H1 (cell line): ENCODE measurements around the gene SH3BGRL3. TPM values are rescaled to one million over a fixed set of nuclear protein-coding genes. Genes with fewer than 3 reads are reported as not detected.
A peak's percentile ranks its signal among the peaks of the same experiment; 100 is the strongest.

ENCODE experiments used
- CTCF ChIA-PET: fragments of 300-600 bp; sonication (Branson Sonifier 250); formaldehyde crosslinking; loops from one replicate; lab custom pipeline; 2021; ENCODE audit not compliant: partially characterized antibody; lab: Charles Lee
- POLR2A ChIA-PET: fragments of 300-600 bp; sonication (Branson Sonifier 250); formaldehyde crosslinking; loops from one replicate; lab custom pipeline; 2021; ENCODE audit warnings: inconsistent platforms; ENCODE audit not compliant: partially characterized antibody; lab: Charles Lee
- DNase-seq, 2 experiments: peaks; one replicate each; pipeline versions ENCODE4 v3.0.0 to v3.0.0-alpha.2; 2010 to 2022; ENCODE audit warnings: low spot score in 2 of 2, low read depth in 1 of 2, mixed read lengths in 1 of 2
- FAIRE-seq: peaks from 2 replicates; lab custom pipeline; 2011; peaks lifted over from hg19 to GRCh38; lab: Jason Lieb, UNC
- H2AFZ ChIP-seq: 2 replicates; pipeline ENCODE4 v1.8.1; 2012; ENCODE audit warnings: low read length, inconsistent platforms
- H2AK5ac ChIP-seq: 2 replicates; pipeline ENCODE4 v1.6.1; 2013; ENCODE audit warnings: low read depth, low read length
- H2BK120ac ChIP-seq: replicated peaks from 2 replicates; pipeline ENCODE3; 2013; ENCODE audit warnings: low read depth, low read length, inconsistent platforms
- H2BK12ac ChIP-seq: 2 replicates; pipeline ENCODE4 v1.6.1; 2013; ENCODE audit warnings: low read depth, low read length
- H2BK15ac ChIP-seq: 2 replicates; pipeline ENCODE4 v1.6.1; 2013; ENCODE audit warnings: low read length
- H2BK20ac ChIP-seq: 2 replicates; pipeline ENCODE4 v1.6.1; 2013; ENCODE audit warnings: low read length
- H2BK5ac ChIP-seq: 2 replicates; pipeline ENCODE4 v1.6.1; 2013; ENCODE audit warnings: low read depth, low read length
- H3K14ac ChIP-seq: 2 replicates; pipeline ENCODE4 v1.6.1; 2013; ENCODE audit warnings: inconsistent platforms; ENCODE audit not compliant: insufficient read length
- H3K18ac ChIP-seq: 2 replicates; pipeline ENCODE4 v1.6.1; 2013; ENCODE audit warnings: low read length; ENCODE audit errors: extremely low read depth
- H3K23ac ChIP-seq: 2 replicates; pipeline ENCODE4 v1.6.1; 2013; ENCODE audit warnings: inconsistent platforms; ENCODE audit not compliant: insufficient read length
- H3K23me2 ChIP-seq: 2 replicates; pipeline ENCODE4 v1.6.1; 2013; ENCODE audit warnings: low read depth, low read length
- H3K27ac ChIP-seq: 2 replicates; pipeline ENCODE4 v1.6.1; 2011; ENCODE audit warnings: low read depth, low read length, inconsistent platforms
- H3K27me3 ChIP-seq, 4 experiments: replicated peaks in 1 of 4; 1 replicate in 1 of 4; 2 replicates in 3 of 4; pipeline versions ENCODE4 v1.6.1 to v1.8.1; 2011 to 2013; ENCODE audit warnings: low read length in 3 of 4, mild to moderate bottlenecking in 3 of 4, inconsistent platforms in 2 of 4, mixed read lengths in 2 of 4, moderate library complexity in 1 of 4; ENCODE audit not compliant: control insufficient read depth in 3 of 4, insufficient read depth in 3 of 4; ENCODE audit errors: extremely low read depth in 1 of 4
- H3K36me3 ChIP-seq, 4 experiments: 2 replicates each; pipeline versions ENCODE4 v1.6.1 to v1.8.1; 2011 to 2013; ENCODE audit warnings: mild to moderate bottlenecking in 4 of 4, low read length in 3 of 4, moderate library complexity in 2 of 4, control low read depth in 1 of 4, inconsistent platforms in 1 of 4; ENCODE audit not compliant: insufficient read depth in 4 of 4, control insufficient read depth in 2 of 4
- H3K4ac ChIP-seq: replicated peaks from 2 replicates; pipeline ENCODE3; 2013; ENCODE audit warnings: low read length, low read depth, mixed read lengths, inconsistent platforms; ENCODE audit not compliant: insufficient read length
- H3K4me1 ChIP-seq, 4 experiments: replicated peaks in 1 of 4; 1 replicate in 1 of 4; 2 replicates in 3 of 4; pipeline versions ENCODE4 v1.6.1 to v1.8.1; 2011 to 2013; ENCODE audit warnings: low read length in 3 of 4, inconsistent platforms in 2 of 4, mixed read lengths in 1 of 4; ENCODE audit not compliant: insufficient read depth in 4 of 4, control insufficient read depth in 3 of 4
- H3K4me2 ChIP-seq, 2 experiments: 2 replicates each; pipeline versions ENCODE4 v1.6.1 to v1.8.1; 2011 to 2013; ENCODE audit warnings: low read depth in 2 of 2, low read length in 2 of 2, control low read depth in 1 of 2, inconsistent platforms in 1 of 2, mild to moderate bottlenecking in 1 of 2; ENCODE audit not compliant: insufficient read depth in 1 of 2
- H3K4me3 ChIP-seq, 4 experiments: fragments of 200-600, 300-600 bp in 1 of 4; sonication (generic), shearing (Covaris generic), sonication (Bioruptor Twin) in 1 of 4; 2 replicates each; pipeline versions ENCODE4 v1.5.1 to v1.8.1; 2011 to 2016; ENCODE audit warnings: low read length in 4 of 4, low read depth in 3 of 4, control low read depth in 2 of 4, inconsistent platforms in 2 of 4, mild to moderate bottlenecking in 2 of 4, mixed read lengths in 1 of 4, moderate library complexity in 1 of 4; ENCODE audit not compliant: insufficient read depth in 2 of 4; ENCODE audit errors: extremely low read depth in 1 of 4
- H3K56ac ChIP-seq: replicated peaks from 2 replicates; pipeline ENCODE3; 2013; ENCODE audit warnings: low read depth, mild to moderate bottlenecking, mixed read lengths, low read length, inconsistent platforms; ENCODE audit not compliant: insufficient read length
- H3K79me1 ChIP-seq: 2 replicates; pipeline ENCODE4 v1.6.1; 2013; ENCODE audit warnings: low read depth, low read length, control low read depth
- H3K79me2 ChIP-seq, 2 experiments: 2 replicates each; pipeline versions ENCODE4 v1.6.1 to v1.8.1; 2012 to 2013; ENCODE audit warnings: low read length in 2 of 2, mild to moderate bottlenecking in 2 of 2, inconsistent platforms in 1 of 2; ENCODE audit not compliant: insufficient read depth in 2 of 2, control insufficient read depth in 1 of 2
- H3K9ac ChIP-seq, 4 experiments: replicated peaks in 1 of 4; 1 replicate in 1 of 4; 2 replicates in 3 of 4; pipeline versions ENCODE4 v1.6.1 to v1.8.1; 2011 to 2013; ENCODE audit warnings: low read depth in 3 of 4, low read length in 3 of 4, control low read depth in 2 of 4, mild to moderate bottlenecking in 2 of 4, moderate library complexity in 2 of 4, inconsistent platforms in 1 of 4; ENCODE audit errors: extremely low read depth in 1 of 4
- H3K9me3 ChIP-seq, 2 experiments: 2 replicates each; pipeline versions ENCODE4 v1.6.1 to v1.8.1; 2012 to 2013; ENCODE audit warnings: mild to moderate bottlenecking in 2 of 2, moderate library complexity in 2 of 2, control low read depth in 1 of 2, inconsistent platforms in 1 of 2, low read depth in 1 of 2, low read length in 1 of 2, mixed read lengths in 1 of 2; ENCODE audit not compliant: insufficient read depth in 2 of 2
- H4K20me1 ChIP-seq, 2 experiments: replicated peaks in 1 of 2; 2 replicates each; pipeline versions ENCODE3 to v1.8.1; 2011 to 2013; ENCODE audit warnings: inconsistent platforms in 2 of 2, low read length in 2 of 2, mild to moderate bottlenecking in 1 of 2; ENCODE audit not compliant: insufficient read depth in 2 of 2, control insufficient read depth in 1 of 2
- H4K5ac ChIP-seq: 2 replicates; pipeline ENCODE4 v1.6.1; 2013; ENCODE audit warnings: low read length, low read depth, mixed read lengths, inconsistent platforms; ENCODE audit not compliant: insufficient read length
- H4K8ac ChIP-seq: 2 replicates; pipeline ENCODE4 v1.8.0; 2013; ENCODE audit warnings: mild to moderate bottlenecking, moderate library complexity, low read length, inconsistent platforms; ENCODE audit not compliant: insufficient read depth; ENCODE audit errors: extremely low read depth
- H4K91ac ChIP-seq: replicated peaks from 2 replicates; pipeline ENCODE3; 2013; ENCODE audit warnings: low read length, mixed read lengths, inconsistent platforms; ENCODE audit not compliant: insufficient read length
- RNF2 ChIP-seq: fragments of 200-900, 300-1000 bp; sonication (generic); IDR thresholded peaks from 2 replicates; pipeline ENCODE4 v1.7.1; 2016; ENCODE audit warnings: borderline replicate concordance, low read depth, mild to moderate bottlenecking, antibody characterized with exemption, low read length; ENCODE audit not compliant: poor library complexity, severe bottlenecking; ENCODE audit errors: missing control alignments
- SRF ChIP-seq: IDR thresholded peaks from 2 replicates; pipeline ENCODE4 v1.6.1; 2011; ENCODE audit warnings: mild to moderate bottlenecking, low read depth, low read length, moderate library complexity
- WGBS, 2 experiments: shearing (Covaris generic) in 1 of 2; methylation state at CpG; one replicate each; pipeline versions ENCODE4 v1.1.6 to v1.1.7; 2013 to 2015; ENCODE audit warnings: low lambda C conversion rate in 2 of 2, mixed read lengths in 2 of 2, inconsistent platforms in 1 of 2, low coverage in 1 of 2, missing lambda C conversion rate in 1 of 2; ENCODE audit not compliant: insufficient replicate concordance in 2 of 2, insufficient coverage in 1 of 2, insufficient read length in 1 of 2; ENCODE audit errors: extremely low coverage in 1 of 2, missing lambda C conversion rate in 1 of 2; 5-methylcytosine and 5-hydroxymethylcytosine counted together
- polyA plus RNA-seq, 7 experiments: library from polyadenylated mRNA; depleted of rRNA in 3 of 7; stranded (reverse) in 5 of 7; unstranded in 2 of 7; fragments of >200 nt in 5 of 7; fragments of 200-250 nt in 2 of 7; gene quantifications; 1 replicate in 5 of 7; 2 replicates in 1 of 7; 4 replicates in 1 of 7; pipeline versions ENCODE4 v1.2.1 to v1.2.3, GENCODE V29; 2011 to 2013; ENCODE audit warnings: missing spikeins in 2 of 7, mixed read lengths in 2 of 7
- total RNA-seq: library from RNA; stranded (reverse); fragmentation: NEBNext Ultra II Directional; extraction: Animal tissue kit (Norgen Biotek cat#: 25700); gene quantifications from 2 replicates; pipeline ENCODE4 v1.2.1, GENCODE V29; 2021

Gene SH3BGRL3
- total and polyA plus RNA-seq, 2 of the 8 experiments (the other 6 are each of a cell fraction or from before 2014, with no cell fraction given): 77.8 to 107 TPM

DNA sequence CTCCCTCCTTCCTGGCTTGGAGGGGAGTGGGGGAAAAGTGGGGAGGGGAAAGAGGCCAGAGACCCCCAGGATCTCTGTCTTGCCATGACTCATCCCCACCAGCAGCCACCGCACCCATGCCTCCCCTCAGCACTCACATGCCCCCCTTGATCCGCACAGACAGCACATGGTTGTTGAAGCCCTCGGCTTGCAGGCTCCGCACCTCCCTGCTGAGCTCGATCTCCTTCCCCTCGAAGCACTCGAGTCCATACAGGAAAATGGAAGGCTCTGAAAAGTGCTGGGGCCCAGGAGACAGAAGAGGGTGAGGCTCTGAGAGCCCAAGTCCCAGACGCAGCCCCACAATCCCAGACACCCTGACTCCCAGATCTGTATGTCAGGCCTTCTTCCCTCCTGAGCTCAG is 48.7 kb downstream of the SH3BGRL3 start:
- CTCF ChIA-PET: interaction anchor here (0.7 to 57.0 kb wide), 6 partner anchors 10 to 62 kb away, joined by 3 to 1530 read pairs (median 9); partner anchors contain the start of genes CD52, SH3BGRL3 and UBXN11
- POLR2A ChIA-PET: interaction anchor here (0.6 to 1.5 kb wide), 4 partner anchors 13 to 101 kb away, joined by 3 to 5 read pairs (median 3); no protein-coding TSS in a partner anchor
- H2BK15ac ChIP-seq: no peak overlapping the region
- TF ChIP-seq SRF: no peak
- TF ChIP-seq RNF2: no peak

More for the DNA sequence above, 48.7 kb downstream of the SH3BGRL3 start:
- Histone ChIP-seq H3K9ac (no peak overlapping the region), H3K36me3 (peaks cover 5 to 21% (median 20%) of the 10 kb centered on the region in 4 experiments; a peak in 6 of 8 replicates), H2BK5ac (0 out of 2 replicates have a peak overlapping the region, but pooled peaks have one; percentile 35), H3K27ac (peak overlapping the region; percentile 20; the same call in 1 of the 2 replicates), H3K4me2 (no peak overlapping the region), H2BK120ac (no peak overlapping the region), H3K27me3 (no peaks in the 10 kb centered on the region), H2AFZ (no peak overlapping the region), H3K4me1 (no peaks in the 10 kb centered on the region), H3K4ac (no peak overlapping the region), H3K79me1 (no peaks in the 10 kb centered on the region), H3K18ac (no peak overlapping the region), H3K23me2 (no peaks in the 10 kb centered on the region), H2BK20ac (no peak overlapping the region), H3K9me3 (no peaks in the 10 kb centered on the region), H4K91ac (no peak overlapping the region), H3K4me3 (no peak overlapping the region), H3K79me2 (no peaks in the 10 kb centered on the region), H2AK5ac (no peak overlapping the region), H4K20me1 (peaks cover 0 to 2% of the 10 kb centered on the region in 2 experiments), H4K5ac (no peak overlapping the region), H4K8ac (no peak overlapping the region), H3K14ac (no peak overlapping the region), H2BK12ac (no peak overlapping the region), H3K56ac (no peak overlapping the region), H3K23ac (no peak overlapping the region)
- no peak for FAIRE-seq
- DNase-seq: no peak
- WGBS, 2 experiments: 89% methylated on average over 8 of the region's 8 CpGs; no CpG with 5 or more reads in 1 of the 2 experiments
